NB4 (cell line): ENCODE measurements around the gene SRF.

Experiments
- CTCF ChIP-seq: IDR thresholded peaks from one replicate; pipeline ENCODE4 v1.5.1; 2012; ENCODE audit warnings: low read depth, low read length
- MAX ChIP-seq: IDR thresholded peaks from 2 replicates; pipeline ENCODE4 v1.6.1; 2011; ENCODE audit warnings: low read depth, low read length
- MYC ChIP-seq: IDR thresholded peaks from 2 replicates; pipeline ENCODE4 v1.6.1; 2011; ENCODE audit warnings: low read depth, low read length
- POLR2A ChIP-seq: IDR thresholded peaks from 2 replicates; pipeline ENCODE4 v1.6.1; 2011; ENCODE audit warnings: mild to moderate bottlenecking; ENCODE audit not compliant: insufficient read length; ENCODE audit errors: extremely low read depth

GRCh38 chr6:43228951-43229802, 58.1 kb downstream of the SRF start, which contains the start of gene DNPH1:
- TF ChIP-seq CTCF (peak; percentile 62), POLR2A (peak; percentile 64), MYC (peak; percentile 95), MAX (peak; percentile 95)
